ENCODE measurements around the gene BACE1.

GRCh38 chr11:117337076-117337475, 21.0 kb upstream of the BACE1 start:
- TF ChIP-seq, protein P1, sequence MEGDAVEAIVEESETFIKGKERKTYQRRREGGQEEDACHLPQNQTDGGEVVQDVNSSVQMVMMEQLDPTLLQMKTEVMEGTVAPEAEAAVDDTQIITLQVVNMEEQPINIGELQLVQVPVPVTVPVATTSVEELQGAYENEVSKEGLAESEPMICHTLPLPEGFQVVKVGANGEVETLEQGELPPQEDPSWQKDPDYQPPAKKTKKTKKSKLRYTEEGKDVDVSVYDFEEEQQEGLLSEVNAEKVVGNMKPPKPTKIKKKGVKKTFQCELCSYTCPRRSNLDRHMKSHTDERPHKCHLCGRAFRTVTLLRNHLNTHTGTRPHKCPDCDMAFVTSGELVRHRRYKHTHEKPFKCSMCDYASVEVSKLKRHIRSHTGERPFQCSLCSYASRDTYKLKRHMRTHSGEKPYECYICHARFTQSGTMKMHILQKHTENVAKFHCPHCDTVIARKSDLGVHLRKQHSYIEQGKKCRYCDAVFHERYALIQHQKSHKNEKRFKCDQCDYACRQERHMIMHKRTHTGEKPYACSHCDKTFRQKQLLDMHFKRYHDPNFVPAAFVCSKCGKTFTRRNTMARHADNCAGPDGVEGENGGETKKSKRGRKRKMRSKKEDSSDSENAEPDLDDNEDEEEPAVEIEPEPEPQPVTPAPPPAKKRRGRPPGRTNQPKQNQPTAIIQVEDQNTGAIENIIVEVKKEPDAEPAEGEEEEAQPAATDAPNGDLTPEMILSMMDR (IDR thresholded peaks at IDR 0.05; ENCODE audit: low read depth, low read length, poor library complexity, severe bottlenecking), result no peak
- no peak for TF ChIP-seq EZH2phosphoT487 (IDR thresholded peaks at IDR 0.05; ENCODE audit: borderline replicate concordance, low read length)

Measured in DOHH2 (cell line).